IPS-15b (cell line): Measurements from ENCODE around the gene RFPL3.

Experiments
- H3K27me3 ChIP-seq: one replicate; pipeline ENCODE4 v1.6.1; 2013; ENCODE audit warnings: low read length; ENCODE audit not compliant: control insufficient read depth, insufficient read depth
- H3K36me3 ChIP-seq: one replicate; pipeline ENCODE4 v1.6.1; 2013; ENCODE audit warnings: low read length; ENCODE audit not compliant: control insufficient read depth, insufficient read depth
- H3K4me1 ChIP-seq: one replicate; pipeline ENCODE4 v1.6.1; 2013; ENCODE audit warnings: mild to moderate bottlenecking, low read length; ENCODE audit not compliant: control insufficient read depth, insufficient read depth
- H3K4me3 ChIP-seq: one replicate; pipeline ENCODE4 v1.5.1; 2013; ENCODE audit warnings: low read depth, low read length
- H3K9ac ChIP-seq: one replicate; pipeline ENCODE4 v1.6.1; 2013; ENCODE audit warnings: low read depth, mild to moderate bottlenecking, low read length
- H3K9me3 ChIP-seq: one replicate; pipeline ENCODE4 v1.6.1; 2013; ENCODE audit warnings: mild to moderate bottlenecking, low read length; ENCODE audit not compliant: control insufficient read depth, insufficient read depth

The RFPL3 gene

DNA sequence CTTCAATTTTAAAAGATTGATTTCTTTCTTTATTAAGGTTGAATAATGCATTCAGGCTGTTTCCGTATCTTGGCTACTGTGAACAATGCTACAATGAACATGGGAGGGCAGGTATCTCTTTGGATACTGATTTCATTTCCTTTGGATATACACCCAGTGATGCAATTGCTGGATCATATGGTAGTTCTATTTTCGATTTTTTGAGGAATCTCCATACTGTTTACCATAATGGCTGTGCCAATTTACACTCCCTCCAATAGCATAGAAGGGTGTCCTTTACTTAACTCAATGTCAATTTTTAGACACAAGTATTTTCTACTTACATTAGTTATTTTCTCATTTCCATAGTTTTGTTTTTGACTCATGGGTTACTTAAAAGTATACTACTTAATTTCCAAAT is 46.4 kb downstream of the RFPL3 start:
- H3K36me3 ChIP-seq = peaks cover 38% of the 10 kb centered on the region
- no peaks in the 10 kb centered on the region for H3K4me1 ChIP-seq
- no peaks in the 10 kb centered on the region for H3K27me3 ChIP-seq
- no peak overlapping the region for H3K4me3 ChIP-seq
- H3K9ac ChIP-seq = no peak overlapping the region
- no peaks in the 10 kb centered on the region for H3K9me3 ChIP-seq

DNA sequence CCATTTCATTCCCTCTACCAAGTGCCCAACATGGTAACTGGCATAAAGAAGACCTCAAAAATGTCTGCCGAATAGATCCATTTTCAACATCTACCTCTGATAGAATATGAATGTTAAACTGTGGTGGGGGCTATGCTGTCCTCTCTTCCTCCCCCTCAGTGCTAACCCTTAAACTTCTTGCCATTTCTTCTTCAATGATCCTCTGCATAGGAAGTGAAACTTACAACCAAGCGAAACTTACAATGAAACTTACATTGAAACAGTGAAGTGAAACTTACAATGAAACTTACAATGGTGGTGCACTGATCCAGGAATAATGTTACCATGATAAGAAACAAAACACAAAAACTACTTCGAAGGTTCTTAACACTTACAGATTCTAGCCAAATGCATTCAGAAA is 49.6 kb downstream of the RFPL3 start:
- Histone ChIP-seq H3K9ac (no peak overlapping the region), H3K4me1 (no peaks in the 10 kb centered on the region), H3K4me3 (no peak overlapping the region)

DNA sequence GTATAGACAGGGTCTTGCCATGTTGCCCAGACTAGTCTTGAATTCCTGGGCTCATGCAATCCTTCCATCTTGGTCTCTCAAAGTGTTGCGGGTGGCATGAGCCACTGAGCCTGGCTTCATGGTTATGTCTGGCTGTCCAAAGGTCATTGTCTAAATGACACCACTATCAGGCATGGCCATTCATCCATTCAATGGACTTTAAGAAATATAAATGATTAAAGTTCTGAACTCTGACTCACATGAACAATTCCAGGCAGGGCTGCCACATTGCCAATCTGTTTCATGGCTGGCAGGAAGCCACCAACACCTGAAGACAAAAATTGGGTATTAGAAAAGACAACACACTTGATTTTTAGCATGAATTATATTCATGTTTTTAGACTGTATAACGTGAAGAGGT is 50.3 kb downstream of the RFPL3 start:
- no peak overlapping the region for H3K9ac ChIP-seq
- no peaks in the 10 kb centered on the region for H3K4me1 ChIP-seq
- no peaks in the 10 kb centered on the region for H3K9me3 ChIP-seq
- H3K4me3 ChIP-seq = no peak overlapping the region
- H3K36me3 ChIP-seq = peaks cover 24% of the 10 kb centered on the region
- no peaks in the 10 kb centered on the region for H3K27me3 ChIP-seq

More for the DNA sequence above, 49.6 kb downstream of the RFPL3 start:
- no peaks in the 10 kb centered on the region for H3K9me3 ChIP-seq
- H3K36me3 ChIP-seq = peaks cover 24% of the 10 kb centered on the region
- no peaks in the 10 kb centered on the region for H3K27me3 ChIP-seq

DNA sequence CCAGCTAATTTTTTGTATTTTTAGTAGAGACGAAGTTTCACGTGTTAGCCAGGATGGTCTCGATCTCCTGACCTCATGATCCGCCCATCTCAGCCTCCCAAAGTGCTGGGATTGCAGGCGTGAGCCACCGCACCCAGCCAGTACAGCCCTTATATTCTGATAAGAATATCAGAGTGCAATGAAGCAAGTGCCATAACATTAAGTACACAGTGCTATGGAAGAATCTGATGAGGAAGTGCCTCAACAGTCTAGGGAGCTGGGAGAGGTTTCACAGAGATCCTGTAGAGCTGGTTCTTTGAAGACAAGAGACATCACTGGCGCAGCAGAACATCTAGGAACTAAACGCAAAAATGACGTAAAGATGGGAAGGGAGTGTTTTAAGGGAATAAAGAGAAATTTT is 52.3 kb downstream of the RFPL3 start:
- Histone ChIP-seq H3K4me3 (no peak overlapping the region), H3K27me3 (no peaks in the 10 kb centered on the region), H3K9me3 (no peaks in the 10 kb centered on the region), H3K9ac (no peak overlapping the region), H3K4me1 (peaks cover 2% of the 10 kb centered on the region), H3K36me3 (peaks cover 20% of the 10 kb centered on the region)

DNA sequence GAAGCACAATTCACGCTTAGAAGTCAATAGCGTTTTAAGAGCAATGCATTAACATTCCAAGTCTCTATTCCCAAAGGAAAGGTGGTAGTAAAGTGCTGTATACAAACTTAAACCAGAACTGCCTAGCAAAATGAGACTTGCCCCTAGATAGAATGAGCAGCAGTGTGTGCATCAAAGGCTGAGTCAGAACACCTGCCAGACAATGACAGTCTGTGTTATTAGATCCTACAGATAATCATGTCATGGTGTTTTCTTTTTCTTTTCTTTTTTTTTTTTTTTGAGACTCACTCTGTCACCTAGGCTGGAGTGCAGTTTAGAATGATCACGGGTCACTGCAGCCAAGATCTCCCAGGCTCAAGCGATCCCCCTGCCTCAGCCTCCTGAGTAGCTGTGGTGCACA is 52.8 kb downstream of the RFPL3 start:
- H3K27me3 ChIP-seq = no peaks in the 10 kb centered on the region
- H3K4me1 ChIP-seq = peaks cover 2% of the 10 kb centered on the region
- H3K36me3 ChIP-seq = peaks cover 20% of the 10 kb centered on the region
- no peak overlapping the region for H3K9ac ChIP-seq
- no peak overlapping the region for H3K4me3 ChIP-seq
- H3K9me3 ChIP-seq = no peaks in the 10 kb centered on the region
